Cerebellar nuclear complex (tissue), 1 donor: ENCODE data around the gene TEX35.

ENCODE experiments used
- DNase-seq, 2 experiments: peaks; one replicate each; lab custom pipeline; 2025; lab: John Stamatoyannopoulos, UW

TEX35 gene

DNA sequence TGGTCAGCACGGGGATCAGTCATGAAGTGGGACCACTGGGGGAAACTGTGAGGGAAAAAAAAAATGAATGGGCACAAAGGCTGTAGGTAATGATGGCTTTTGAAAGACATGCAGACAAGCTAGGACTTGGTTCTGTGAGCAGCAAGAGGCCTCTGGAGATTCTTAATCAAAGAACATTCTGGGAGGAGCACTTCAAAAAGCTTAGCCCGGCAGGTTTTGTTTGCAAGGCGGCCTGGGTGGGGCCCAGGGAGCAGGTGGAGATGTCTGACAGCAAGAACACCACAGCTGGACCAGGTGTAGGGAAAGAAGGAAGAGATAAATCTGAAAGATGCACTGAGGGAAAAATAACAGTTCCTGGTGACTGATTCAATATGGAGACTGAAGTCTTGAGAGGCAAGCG is 6.0 kb downstream of the TEX35 start:
- no peak for DNase-seq

DNA sequence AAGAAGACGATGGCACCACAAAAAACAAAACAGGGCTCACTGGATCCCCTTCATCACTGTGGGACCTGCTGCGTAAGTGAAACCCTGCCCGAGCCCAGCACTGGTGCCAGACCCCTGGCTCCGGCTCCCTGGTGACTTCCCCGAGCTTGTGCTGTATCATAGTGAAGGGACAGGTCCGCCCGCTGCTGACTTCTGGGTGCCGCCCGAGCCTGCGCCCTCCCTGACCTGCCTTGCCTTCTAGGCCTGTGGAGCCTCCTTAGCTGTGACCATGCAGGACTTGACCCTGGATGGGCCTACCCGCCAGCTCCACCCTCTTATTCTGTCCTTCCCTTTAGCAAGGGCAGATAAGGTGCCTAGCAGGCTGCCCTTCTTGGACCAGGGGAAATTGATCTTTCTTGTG is 7.9 kb downstream of the TEX35 start:
- DNase-seq: no peak

DNA sequence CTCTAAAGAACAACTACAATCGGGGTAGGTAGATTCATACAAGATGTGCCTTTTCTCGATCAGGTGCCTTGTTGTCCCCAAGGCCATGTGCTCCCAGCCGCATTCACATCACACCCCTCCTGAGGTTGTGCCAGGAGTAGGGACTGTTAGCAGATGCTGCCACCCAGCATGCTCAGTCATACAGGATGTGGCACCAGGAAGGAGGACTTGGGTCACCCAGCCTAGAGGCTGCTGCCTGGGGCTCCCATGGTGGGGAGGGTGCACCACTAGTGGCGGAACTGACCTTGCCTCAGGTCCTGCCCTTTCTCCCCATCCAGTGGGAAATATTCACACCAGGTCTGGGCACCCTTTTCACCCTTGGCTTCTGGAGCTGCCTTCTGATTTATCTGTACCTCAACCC is 8.3 kb downstream of the TEX35 start:
- no peak for DNase-seq

DNA sequence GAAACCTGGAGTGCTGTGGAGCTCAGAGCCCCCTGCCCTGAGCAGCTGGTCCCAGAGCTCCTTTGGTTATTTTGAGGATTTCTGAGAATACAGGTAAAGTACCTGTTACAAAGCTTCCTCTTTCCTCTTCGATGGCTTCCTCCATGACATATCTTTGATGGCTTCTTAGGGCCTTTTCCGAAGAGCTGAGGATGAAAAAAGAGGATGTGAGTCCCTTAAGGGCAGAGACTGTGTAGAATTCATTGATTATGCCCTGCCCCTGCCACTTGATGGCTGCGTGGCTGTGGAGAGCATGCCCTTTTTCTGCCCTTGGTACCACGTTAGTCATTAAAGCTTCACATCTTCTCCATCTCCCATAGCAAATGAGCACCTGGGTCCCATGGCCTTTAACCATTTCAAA is 14.2 kb downstream of the TEX35 start:
- DNase-seq: no peak

DNA sequence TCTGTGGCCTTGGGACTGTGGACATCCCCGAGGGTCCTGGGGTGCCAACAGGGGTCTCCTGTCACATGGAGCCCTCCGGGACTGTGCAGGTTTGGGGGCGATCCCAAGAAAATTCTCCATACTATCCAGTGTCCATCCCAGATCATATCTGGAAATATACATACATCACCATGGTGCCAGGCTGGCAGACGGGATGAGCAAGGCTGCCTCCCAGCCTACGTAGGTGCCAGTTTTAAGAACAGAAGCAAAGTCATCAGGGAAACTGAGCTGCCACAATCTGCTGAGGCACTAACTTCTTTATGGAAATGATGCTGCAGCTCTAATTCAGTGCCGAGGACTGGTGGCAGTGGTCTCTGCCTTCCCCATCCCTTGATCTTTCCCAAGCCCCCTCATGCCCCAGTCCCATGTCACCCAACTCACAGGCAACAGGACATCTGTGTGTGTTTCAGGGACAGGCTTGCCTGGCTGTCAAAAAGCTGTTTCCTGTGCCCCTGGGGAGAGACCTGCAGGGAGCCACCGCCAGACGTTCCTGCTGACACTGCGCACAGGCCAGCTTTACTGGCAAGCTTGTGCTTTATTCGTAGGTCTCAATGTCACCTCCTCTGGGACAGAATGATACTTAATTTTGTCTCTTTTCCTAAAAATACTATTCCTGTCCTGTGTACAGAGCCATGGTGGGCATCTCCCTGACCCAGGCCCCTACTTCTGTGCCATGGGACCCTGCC is 15.5 kb downstream of the TEX35 start:
- no peak for DNase-seq

DNA sequence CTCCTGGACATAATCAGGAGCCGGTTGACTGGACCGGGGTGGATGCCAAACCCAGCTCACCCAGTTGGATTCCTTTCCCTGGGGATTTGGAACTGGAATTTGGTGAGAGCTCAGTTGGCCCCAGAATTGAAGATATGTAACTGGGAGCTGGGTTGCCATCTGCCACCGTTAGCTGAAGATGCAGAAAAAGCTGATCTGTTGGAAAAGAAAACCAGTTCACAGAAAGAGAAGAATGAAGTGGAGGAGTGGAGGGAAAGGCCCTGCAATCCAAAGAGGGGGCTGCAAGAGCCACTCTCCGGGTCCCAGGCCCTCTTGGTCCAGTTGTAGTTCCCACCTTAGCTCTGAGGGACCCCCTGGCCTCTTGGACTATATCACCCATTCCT is 16.0 kb downstream of the TEX35 start:
- DNase-seq: no peak

DNA sequence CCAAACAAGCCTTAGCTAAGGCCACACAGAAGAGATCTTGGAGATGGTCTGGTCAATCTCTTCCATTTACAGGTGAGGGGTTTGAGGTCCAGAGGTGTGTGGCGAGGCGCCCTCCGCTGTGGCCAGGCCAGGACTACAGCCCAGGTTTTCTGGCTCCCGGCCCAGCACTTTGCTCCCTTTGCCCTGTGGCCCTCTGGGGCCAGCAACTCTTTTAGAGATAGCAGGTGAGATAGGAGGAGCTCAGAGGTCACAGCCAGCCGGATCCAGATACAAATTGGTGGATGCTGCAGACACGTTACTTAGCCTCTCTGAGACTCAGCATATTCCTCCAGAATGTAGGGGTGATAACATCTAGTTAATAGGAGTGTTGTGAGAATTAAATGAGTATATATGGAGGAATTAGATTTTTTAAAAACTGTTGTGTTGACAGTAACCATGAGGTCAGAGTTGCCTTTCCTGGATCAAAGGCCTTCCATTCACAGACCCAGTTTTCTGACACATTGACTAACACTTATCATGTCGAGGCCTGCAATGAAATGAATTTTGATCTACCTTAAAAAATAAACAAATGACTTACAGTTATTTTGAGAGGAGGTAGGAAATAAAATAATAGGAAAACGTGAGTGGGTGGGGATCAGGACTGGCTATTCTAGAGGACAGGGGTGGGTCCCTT is 16.6 kb downstream of the TEX35 start:
- no peak for DNase-seq

DNA sequence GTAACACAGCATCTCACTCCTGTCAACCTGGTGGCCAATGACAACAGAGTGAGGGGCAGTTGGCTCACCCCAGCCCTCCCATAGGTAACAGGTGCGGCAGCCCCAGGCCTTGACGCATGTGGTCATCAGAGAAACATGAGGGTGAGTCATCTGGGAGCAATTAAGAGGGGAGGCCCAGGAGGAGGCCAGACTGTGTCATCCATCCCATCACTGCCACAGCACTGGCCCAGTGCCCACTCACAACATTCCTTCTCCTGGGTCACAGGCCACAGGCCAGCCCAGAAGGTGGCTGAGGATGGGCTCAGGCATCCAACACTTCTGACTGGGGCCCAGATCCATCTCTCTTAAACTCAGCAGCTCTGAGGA is 17.1 kb downstream of the TEX35 start:
- no peak for DNase-seq

DNA sequence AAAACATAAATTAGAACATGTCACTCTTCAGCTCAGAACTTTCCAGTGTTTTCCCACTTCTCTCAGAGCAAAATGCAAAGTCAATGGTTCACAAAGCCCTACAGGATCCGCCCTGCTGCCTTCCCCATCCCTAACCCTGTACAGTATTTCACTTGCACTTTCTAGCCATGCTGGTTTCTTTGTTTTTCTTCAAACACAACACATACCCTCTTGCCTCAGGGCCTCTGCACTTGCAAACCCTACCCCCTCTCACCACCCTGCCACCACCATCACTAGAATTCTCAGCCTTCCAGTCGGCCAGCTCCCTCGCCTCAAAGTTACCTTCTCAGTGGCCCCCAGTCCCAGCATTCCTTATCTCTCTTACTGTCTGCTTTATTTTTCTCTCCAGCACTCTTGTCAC is 17.6 kb downstream of the TEX35 start:
- no peak for DNase-seq

DNA sequence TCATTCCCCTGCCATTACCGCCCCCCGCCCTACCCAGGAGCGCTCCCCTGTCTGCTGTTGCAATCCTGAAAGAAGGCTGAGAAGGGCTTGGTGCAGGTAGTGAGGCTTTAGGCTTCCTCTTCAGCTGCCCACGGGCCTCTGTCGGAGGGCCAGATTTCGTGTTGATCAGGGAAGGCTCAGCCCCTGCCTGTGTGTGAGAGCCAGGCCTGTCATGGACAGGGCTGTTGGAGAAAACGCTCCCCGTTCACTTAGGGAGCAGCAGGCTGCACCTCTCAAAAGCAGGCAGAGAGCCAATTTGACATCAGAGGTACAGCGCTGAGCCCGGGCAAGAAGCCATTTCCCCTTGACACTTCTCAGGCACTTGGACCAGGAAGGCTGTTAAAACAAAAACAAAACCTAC is 19.0 kb downstream of the TEX35 start:
- no peak for DNase-seq

DNA sequence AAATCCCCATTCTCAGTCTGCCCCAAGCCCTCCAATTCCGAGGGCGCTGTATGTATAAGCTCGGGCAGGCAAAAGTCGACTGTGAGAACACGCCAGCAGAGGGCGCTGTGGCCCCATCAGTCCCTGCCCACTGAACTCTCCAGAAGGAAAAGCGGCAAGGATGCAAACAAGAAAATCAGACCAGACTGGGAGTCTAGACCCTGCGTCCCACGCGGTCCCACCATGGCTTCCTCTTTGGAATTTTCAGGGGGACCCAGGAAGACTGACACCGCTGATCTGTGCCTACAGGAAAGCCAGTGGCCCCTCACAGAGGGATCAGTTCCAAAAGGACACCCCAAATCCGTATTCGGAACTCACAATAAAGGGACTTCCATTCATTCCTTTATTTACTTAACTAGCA is 19.5 kb downstream of the TEX35 start:
- peak in 1 of 2 experiments; percentile 17 for DNase-seq

DNA sequence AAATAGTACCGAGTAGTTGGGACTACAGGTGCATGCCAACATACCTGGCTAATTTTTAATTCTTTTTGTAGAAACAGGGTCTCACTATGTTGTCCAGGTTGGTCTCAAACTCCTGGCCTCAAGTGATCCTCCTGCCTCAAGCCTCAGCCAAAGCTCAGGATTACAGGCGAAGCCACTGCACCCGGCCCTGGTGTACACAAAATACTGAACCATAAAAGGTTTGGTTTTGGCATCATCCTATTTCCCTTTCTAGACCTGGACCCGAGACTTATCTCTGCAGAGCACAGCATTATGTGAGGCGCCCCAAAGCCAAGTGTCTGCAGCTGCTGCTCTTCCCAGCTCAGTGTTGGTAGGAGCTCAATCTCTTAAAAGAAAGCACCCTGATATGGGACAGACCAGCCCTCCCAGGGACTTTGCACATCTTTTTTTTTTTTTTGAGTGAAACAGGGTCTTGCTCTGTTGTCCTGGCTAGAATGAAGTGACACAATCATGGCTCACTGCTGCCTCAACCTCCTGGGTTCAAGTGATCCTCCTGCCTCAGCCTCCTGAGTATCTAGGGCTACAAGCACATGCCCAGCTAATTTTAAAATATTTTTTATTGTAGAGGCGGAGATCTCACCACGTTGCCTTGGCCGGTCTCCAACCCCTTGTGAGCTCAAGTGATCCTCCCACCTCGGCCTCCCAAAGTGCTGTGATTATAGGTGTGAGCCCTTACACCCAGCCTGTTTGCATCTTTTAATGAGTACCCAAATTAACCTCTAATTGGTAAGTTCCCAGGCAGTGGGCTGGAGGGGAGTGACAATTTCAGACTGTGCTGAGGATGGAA is 20.4 kb downstream of the TEX35 start:
- DNase-seq: no peak

DNA sequence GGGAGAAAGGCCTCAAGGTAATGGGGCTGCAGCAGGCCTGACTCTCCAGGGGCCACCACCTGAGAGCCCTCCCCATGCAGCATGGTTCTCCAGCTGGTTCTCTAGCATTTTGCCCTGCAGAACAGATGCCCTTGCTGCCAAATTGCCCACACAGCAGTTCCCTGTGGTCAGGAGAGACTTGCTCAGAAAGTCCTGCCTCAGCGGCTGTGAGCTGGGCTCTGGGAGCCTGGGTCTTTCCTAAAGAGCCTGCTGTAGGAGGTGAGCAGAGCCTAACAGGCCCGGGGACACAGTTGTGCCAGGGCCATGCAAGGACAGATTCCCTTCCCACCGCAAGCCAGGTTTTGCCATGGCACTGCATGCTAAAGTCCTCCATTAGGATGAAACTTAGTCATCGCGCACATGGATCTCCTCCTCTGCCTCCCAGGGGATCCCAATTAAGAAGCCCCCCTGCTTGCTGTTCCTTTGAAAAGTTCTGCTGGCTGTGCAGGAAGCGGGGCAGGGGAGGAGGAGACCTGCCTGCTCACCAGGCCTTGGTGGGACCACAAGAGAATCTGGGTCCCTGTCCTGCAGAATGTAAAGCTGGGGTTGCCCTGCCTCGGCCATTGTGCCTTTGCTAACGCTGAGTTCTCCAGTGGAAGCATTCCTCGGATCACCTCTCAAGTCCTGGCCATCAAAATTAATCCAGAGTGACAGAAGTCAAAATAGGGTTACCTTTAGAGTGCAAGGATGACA is 21.4 kb downstream of the TEX35 start:
- DNase-seq: no peak

DNA sequence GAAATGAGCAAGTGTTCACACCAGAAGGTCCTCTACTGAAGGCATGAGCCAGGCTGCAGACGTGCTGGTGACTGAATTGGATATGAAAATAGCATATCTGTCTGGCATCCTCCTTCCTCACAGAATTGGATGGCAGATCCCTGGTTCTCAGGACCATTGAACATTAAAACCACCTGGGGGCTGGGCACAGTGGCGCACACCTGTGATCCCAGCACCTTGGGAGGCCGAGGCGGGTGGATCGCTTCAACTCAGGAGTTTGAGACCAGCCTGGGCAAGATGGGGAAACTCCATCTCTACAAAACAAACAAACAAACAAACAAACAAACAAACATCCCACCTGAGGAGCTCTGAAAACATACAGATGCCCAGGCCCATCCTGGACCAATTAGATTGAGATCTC is 23.4 kb downstream of the TEX35 start:
- DNase-seq: no peak

DNA sequence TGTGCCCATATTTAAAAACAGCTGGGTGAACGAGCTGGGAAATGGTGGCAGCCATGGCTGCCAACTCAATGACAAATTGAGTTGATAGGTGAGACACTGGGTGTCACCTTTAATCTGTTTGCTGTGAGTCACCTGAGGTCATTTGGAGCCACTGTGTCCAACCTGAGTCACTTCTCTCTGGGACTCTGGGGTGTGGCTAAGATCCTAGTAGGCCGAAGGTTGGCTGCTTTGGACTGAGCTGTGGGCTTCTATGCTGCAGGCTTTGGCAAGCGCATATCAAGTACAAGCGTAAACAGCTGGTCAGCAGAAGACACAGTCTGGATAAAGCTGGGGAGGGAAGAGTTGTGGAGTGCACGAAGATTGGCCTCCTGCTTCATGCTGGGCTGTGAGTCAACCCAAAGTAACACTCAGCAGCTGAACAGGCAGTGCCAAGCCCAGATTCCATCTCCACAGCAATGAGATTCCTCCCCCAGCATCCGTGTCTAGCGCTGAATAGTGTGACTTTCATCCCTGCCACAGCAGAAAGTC is 24.0 kb downstream of the TEX35 start:
- no peak for DNase-seq

DNA sequence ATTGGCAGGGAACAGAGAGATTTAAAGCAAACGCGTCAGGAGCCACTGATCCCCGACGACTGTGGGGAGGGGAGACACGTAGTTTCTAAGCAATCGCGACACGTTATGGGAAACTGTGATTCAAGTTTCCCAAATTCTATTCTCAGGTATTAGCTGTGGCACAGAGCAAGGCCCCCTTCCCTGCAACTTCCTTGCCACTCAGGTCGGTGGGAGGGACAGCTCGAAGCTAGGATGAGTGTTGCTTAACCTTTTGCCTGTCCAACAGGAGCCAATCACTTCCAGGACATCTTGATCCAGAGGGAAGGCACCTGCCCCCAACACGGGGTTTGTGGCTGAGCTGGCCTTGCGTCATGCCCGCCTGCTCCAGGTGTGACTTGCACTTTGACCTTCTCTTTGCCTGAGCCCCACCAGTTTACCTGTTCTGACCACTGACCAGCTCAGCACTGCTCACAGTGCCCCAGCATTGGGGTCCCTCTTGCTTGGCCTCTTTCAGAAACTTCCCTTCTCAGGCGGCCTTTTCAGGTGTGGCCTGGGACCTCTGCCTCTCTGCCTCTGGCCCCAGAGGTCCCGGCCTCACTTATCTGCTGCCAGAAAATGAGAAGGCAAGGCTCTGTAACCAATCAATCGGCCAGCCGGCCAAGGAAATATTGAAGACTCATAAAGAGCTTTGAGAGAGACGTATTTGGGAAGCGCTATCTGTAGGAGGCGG is 24.6 kb downstream of the TEX35 start:
- DNase-seq: no peak

DNA sequence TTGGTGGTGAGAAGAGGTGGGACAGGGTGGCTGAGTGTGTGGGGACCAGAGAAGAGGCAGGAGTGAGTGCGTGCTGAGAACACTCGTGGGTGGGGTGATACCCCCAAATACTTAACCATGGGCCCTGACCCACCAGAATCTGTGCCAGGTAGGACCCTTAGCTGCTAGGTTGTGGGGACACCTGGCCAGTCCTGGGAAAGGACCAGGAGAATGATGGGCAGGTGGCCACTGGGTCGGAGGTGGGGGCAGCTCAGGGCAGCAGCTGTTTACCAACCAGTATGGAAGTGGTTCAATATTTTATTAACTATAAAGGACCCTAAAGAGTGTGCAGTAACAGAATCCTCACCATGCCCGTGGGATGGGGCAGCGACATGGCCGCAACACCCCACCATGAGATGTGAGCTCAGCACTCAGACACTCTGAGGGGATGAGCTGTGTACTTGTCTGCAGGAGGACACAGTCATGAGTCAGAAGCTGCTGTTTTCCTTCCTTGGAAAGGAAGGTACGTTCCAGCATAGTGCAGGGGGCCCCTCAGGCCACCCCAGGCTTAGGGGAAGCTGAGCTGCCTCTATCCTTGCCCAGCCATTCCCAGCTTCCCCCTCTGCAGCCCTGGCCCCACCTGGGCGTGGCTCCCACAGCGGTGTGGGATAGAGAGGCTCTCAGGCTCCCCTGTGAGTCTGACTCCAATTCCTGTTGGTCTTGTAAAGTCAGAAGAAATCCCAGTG is 25.4 kb downstream of the TEX35 start:
- no peak for DNase-seq

DNA sequence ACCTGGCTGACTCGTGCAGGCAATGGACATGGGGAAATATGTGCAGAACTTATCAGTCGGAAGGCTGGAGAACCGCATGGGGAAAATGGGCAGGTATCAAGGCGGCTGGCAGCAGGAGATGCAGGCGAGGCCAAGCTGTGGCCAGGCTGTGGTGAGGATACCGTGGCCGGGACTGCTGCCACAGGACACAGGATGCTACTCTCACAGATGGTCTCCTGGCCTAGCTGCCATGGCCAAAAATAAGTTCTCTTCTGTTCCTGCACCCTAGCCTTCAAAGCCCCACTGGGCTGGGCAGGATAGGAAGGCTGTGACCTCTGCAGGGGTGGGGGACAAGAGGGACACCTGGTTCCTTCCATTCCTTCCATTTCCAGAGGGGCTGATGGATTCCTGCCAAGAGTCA is 26.4 kb downstream of the TEX35 start:
- peak; percentile 53 to 80 for DNase-seq

DNA sequence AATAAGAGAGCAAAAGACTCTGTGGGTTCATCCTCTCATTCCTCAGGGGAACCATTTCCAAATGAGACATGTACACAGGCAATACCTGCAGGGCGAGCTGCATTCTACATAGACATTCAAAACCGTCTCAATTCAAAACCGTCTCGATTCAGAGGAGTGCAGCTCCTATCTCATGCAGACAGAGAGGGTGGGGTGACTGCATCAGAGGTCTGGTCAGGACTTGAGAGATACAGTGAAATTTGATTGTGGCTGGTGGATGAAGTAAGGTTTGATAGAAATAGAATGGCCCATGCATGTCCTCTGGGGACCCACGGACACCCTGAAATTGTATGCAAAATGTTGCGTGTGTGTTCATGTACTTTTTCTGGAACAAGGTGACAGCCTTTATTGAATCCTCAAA is 27.3 kb downstream of the TEX35 start:
- no peak for DNase-seq

DNA sequence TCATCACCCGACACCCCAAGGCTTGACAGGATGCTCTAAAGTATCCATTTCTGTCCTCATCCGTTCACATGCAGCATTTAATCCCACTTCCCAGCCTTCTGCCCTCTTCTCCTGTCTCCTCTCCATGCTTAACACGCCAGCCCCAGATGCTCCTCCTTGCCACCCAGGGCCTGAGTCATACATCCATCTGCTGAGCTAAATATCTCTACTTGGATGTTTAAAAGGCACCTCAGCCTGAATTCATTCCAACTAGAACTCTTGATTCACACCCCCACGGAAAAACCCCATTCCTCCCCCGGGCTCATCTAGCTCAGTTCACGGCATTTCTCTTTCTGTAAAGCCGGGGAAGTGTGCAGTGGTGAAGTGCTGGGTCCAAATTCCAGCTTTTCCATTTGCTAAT is 27.7 kb downstream of the TEX35 start:
- DNase-seq: no peak

DNA sequence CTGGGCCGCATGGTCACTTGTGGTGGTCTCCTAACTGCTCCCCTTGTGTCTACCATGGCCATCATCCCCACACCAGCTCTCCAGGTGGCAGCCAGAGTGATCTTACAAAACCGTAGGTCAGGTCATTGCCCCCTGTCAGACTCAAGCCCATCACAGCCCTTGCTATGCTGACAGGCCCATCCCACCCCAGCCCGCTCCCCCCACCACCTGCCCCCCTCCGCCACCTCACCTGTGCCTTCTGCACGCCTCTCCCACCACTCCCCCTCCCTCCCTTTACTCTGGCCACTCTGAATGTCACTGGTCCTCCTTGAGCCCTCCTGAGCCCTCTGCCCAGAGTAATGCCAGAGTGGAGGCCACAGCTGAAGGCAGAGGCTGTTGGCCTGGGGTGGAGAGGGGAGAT is 28.5 kb downstream of the TEX35 start:
- no peak for DNase-seq
